ENCODE results near the gene CDKN2C.

The CDKN2C gene

GRCh38 chr1:50964863-50965262 is 5.2 kb upstream of the CDKN2C start:
- DNase-seq: no peak

DNA sequence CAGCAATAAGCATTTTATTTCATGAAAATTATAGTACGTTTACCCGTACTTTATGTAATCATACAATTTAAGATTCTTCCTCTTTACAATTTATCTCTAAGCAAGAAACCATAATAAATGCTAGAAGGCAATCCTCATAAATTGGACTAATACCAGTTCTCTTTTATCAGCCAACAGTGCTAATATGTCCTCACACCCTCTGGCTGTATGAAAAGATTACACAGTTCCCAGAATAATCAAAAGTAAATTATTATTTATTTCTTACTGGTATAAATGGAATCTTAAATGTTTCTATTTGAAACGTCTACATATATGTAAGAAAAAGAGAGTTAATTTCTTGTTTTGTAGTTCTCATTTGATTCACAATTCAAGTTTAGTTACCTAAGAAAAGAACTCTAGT is 3.1 kb upstream of the CDKN2C start:
- no peak for DNase-seq

DNA sequence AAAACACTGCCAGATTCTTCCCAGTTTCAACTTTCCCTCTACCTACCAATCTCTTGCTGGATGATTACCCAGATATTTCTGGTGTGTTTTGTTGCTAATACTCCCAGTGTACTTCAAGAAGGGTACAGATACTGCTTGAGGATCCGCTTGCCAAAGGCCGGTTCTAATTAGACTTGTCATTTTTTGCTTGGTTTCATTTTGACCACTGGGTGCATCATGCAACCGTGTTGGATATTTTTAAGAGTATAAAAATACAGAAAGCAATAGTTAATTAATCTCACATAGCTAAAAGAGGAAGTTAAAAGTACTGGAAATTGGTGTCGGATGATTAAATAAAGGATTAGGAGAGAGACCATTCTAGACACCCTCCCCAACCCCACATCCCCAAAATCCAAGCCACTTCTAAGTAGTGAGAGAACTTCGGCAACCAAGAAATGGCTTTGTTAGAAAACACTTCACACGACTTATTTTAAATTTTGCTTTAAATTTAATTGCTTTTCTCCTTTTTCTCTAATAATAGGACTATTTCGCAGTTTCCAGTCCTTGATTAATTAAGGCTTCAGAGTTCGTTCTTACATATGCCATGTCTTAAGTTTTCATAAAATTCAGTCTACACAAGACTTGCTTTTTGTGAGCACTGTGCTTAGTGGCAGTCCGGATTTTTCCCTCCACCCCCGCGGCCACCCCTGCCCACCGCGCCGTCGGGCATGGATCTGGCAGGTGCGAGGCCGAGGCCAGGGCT is 2.5 kb upstream of the CDKN2C start:
- DNase-seq: no peak

DNA sequence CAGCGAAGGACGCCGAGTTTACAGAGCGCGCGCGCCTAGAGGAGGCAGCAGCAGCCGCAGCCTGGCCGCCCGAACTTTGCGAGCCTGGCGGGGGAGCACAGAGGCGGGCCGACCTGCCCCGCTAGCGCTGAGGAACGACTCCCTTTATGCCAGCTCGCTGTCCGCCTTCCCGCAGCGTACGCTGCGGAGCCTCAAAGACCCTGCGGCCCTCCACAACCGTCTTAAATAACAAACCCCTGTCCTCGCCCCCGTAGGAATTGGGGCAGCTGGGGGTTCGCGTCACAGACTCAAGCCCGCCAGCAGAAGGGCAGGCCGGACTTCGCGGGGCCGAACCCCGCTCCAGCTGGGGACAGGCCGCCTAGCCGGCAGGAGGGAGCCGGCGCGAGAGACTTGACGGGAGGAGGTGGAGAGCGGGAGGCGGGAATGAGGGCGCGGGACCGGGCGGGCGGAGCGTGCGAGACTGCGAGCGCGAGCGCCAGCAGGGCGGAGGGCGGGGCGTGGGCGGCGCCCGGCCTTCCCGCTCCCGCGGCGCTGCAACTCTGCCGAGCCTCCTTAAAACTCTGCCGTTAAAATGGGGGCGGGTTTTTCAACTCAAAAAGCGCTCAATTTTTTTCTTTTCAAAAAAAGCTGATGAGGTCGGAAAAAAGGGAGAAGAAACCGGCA is 1.8 kb upstream of the CDKN2C start:
- peak in 54 of 56 donors; percentile 36 to 88 (median 76) for DNase-seq

GRCh38 chr1:50968821-50969610 is 1.0 kb upstream of the CDKN2C start:
- peak in 35 of 56 donors; percentile 17 to 78 (median 52) for DNase-seq

- no peak for DNase-seq
Observed at GRCh38 chr1:50970509-50970887, 453 bp downstream of the CDKN2C start.

DNA sequence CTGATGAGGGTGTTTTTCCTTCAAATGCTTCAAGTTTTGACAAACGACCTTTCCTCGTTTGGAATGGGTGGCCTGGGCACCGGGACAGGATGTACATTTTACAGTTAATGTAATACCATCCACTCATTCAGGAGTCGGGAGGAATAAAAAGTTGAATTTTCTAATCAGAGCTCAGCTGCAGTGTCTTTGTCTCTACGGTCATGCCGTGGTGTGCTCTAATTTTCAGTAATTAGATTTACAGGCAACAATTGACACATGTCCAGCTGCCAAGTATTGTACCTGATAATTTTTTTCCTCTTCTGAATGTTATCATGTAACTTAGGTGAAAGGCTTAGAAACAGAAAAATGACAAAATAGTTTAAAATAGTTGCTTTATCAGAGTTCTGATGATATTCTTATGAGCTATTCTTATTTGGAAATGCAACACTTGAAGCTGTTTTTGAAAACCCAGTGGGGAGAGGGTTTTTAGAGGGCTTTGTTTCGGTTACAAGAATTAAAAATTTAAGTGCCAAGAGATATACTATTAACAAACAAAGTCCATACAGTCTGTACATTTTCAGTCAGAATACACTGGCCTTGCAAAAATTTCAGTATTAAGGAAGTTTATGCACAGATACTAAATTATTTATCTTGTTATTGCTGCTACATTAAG is 1.0 kb downstream of the CDKN2C start:
- no peak for DNase-seq

DNA sequence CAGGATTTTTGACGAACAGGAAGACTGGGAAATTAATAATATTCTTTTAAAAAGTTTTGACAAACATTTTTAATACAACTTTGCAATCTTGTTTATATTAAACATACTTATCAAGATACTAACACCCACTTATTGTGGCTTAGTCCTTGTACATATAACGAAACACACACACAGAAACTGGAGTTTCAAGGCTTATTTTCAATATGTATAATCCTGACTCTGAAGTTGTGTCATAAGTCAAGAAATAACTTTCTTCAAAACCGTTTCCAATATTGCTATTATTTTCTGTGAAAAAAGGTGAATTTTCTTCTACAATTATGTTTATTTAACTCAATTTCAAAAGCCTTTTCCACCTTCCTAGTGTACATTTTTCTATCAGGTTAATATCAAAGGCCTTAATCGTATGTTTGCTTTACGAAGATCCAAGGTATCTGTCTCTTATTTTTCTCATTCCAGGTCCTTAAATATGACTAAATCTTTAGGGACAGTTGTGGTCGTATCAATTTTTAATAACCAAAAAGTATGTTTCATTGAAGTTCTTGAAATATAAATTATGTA is 1.8 kb downstream of the CDKN2C start:
- DNase-seq: no peak

DNA sequence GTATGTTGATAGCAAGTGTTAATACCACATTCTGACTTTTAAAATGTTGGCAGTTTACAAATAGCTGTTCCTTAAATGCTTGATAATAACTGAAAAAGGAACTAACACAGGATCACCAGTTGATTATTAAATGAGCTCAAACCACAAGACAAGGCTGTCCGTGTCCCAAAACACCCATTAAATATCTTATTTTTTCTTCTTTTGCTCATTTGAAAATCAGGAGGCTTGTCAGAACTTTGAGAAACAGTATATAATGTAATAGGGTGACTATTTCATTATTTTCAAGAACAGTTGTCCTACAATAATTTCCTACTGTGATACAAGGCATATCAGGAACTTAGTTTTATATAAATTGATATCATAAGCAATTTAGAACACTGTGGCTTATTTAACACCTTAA is 2.7 kb downstream of the CDKN2C start:
- no peak for DNase-seq

DNA sequence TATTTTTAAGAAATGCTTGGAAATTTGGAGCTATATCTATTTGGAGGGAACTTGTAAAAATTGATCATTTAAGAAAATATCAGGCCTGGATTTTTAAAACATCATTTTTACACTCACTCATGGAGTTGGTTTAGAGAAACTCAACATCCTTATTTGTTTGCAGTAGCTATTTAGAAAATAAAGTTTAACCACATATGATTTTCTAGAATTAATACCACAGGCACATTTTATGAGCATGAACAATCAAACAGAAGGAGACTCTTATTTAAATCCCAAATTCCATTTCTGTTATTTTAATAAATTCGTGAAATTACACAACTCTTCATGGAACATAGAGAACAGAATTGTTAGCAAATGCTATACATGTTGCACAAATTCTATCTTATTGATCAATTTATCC is 3.2 kb downstream of the CDKN2C start:
- DNase-seq: no peak

GRCh38 chr1:50973875-50974617 is 4.0 kb downstream of the CDKN2C start:
- DNase-seq: peak in 5 of 56 donors; percentile 1 to 42 (median 4)

GRCh38 chr1:50974618-50974935 is 4.5 kb downstream of the CDKN2C start:
- no peak for DNase-seq

- DNase-seq: no peak
Observed at GRCh38 chr1:50975436-50975835, 5.4 kb downstream of the CDKN2C start.

- peak in 5 of 56 donors; percentile 9 to 33 (median 12) for DNase-seq
Observed at GRCh38 chr1:50976111-50976889, 6.3 kb downstream of the CDKN2C start.

GRCh38 chr1:50976890-50977574 is 7.0 kb downstream of the CDKN2C start:
- peak in 23 of 56 donors; percentile 6 to 64 (median 26) for DNase-seq

DNA sequence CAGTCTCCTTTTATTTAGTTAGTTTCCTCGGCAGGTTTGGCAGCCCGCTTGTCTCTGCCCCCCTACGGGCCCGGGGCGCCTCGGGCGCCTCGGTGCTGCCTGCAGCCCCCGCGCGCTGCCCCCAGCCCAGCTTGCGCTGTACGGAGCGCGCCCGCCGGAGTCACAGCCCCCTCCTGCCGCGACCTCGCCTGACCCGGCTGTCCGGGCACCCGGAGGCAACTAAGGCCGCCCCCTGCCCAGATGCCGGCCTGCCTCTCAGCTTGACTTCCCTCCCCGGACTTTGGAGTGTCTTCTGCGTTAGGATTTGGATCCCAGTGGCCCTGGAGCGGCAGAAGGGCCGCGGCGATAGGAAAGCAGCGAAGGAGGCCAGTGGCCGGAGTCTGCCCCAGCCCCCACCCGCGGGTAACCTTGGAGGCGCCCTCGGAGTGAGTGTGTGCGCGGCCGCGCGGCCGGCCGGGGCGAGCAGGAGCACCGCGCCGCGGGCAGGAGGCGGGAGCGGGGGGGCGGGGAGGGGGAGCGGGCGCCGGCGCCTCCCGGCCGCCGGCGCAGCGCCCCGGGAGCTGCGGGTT is 7.6 kb downstream of the CDKN2C start:
- DNase-seq: peak in 33 of 56 donors; percentile 5 to 79 (median 44)

DNA sequence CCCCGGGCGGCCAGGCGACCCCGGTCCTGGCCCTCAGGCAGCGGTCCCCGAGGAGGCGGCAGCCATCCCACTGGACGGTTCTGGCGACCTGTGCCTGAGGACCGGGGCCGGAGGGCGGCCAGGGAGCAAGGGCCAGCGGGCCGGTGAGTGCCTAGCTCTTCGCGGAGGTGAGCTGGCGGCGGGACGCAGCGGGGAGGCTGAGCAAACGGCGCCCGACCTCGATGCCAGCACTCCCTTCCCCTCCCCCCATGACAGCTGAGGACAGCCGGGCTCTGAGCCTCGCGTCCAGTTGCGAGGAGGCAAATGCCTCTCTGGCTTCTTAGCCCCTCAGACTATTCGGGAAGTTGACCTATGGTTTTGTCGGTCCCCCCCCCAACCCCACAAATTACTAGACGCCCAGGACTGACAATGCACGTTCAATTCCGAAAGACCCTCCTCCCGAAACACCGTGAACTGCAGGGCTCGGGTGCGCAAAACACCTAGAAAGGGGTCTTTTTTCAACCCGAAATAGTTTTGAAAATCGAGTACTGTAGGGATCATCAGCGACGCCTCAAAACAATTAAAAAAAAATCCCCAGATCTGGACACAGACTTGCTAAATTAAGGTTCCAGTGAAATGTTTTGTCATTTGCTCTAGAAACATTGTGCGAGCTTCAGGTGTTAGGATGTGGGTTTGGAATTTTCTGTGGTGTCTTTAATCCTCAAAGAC is 8.3 kb downstream of the CDKN2C start:
- peak in 29 of 56 donors; percentile 21 to 79 (median 44) for DNase-seq
